ENCODE results near the gene PCSK9.
A peak's percentile ranks its signal among the peaks of the same experiment; 100 is the strongest.
"Not testable (repeated sequence)": the region's sequence is repeated elsewhere in the genome, so short reads cannot be mapped to it uniquely, and the experiment has no call there.

PCSK9 gene

GRCh38 chr1:55010194-55010886 is 29.0 kb upstream of the PCSK9 start:
- DNase-seq (ENCODE audit: low read depth): no peak

GRCh38 chr1:55010887-55011217 is 28.5 kb upstream of the PCSK9 start:
- DNase-seq (ENCODE audit: low read depth): no peak

DNA sequence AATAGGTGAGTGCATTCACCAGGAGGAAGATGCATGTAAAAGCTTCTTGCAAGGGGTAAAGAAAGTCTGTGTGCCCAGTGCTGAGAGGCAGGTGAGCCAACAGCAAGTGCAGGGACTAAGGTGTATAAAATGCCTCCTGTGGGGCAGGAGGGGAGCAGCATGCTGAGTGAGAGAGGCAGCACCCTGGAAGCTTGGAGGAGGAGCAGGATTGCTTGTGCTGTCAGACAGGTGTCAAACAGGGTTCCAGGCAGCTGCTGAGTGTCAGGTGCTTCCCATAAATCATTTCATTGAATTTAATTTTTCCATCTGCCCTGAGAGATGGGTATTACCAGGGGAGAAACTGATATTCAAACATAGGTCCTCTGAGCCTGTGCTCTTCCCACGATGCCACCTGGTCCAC is 26.7 kb upstream of the PCSK9 start:
- DNase-seq (ENCODE audit: low read depth): no peak

GRCh38 chr1:55015123-55015522 is 24.2 kb upstream of the PCSK9 start:
- no peak for DNase-seq (ENCODE audit: low read depth)

GRCh38 chr1:55015731-55016620 is 23.4 kb upstream of the PCSK9 start:
- DNase-seq (ENCODE audit: low read depth): peak; percentile 17

- no peak for DNase-seq (ENCODE audit: low read depth)
Measured at GRCh38 chr1:55018395-55018794, 21.0 kb upstream of the PCSK9 start.

- DNase-seq (ENCODE audit: low read depth): peak; percentile 47
Measured at GRCh38 chr1:55021942-55022546, 17.3 kb upstream of the PCSK9 start.

- DNase-seq (ENCODE audit: low read depth): not testable (repeated sequence)
Measured at GRCh38 chr1:55024163-55024562, 15.2 kb upstream of the PCSK9 start.

DNA sequence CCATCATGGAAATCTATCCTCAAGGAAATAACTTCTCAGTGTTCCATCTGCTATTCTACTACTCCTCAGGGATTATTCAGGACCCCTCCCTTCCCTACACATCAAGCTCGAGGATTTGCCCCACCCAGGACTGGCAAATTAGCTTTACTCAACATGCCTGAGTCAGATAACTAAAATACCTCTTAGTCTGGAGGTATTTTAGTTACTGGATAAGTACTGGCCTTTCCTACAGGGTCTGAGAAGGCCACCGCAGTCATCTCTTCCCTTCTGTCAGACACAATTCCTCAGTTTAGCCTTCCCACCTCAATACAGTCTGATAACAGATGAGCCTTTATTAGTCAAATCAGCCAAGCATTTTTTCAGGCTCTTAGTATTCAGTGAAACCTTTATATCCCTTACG is 12.7 kb upstream of the PCSK9 start:
- DNase-seq (ENCODE audit: low read depth): not testable (repeated sequence)

GRCh38 chr1:55031098-55031497 is 8.2 kb upstream of the PCSK9 start:
- DNase-seq (ENCODE audit: low read depth): not testable (repeated sequence)

GRCh38 chr1:55033265-55033614 is 6.1 kb upstream of the PCSK9 start:
- DNase-seq (ENCODE audit: low read depth): no peak

DNA sequence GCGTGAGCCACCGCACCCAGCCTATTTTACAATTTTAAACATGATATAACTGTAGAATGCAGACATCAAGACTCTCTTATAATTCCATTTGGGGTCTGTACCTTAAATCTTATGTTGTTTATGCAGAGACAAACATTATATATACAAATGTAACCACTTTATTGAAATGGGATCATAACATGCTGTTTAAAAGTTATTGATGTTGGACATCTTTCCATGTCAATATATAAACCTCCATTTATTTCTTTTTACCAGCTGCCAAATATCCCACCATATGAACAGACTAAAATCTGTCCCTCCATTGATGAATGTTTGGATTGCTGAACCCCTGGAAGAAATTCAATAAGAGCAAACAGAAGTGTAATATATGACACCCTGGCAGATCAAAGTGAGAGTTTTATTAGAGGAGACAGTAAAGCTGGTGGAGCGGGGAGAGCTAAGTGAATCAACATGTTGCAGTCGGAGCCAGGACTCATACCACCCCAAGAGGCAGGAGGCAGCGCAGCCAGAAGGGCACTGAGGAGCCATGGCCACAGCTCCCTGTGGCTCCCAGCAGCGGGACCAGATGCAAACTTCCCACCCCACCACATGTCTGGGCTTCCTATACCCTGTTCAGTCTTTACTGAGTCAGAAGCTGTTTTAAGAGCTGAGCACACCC is 4.7 kb upstream of the PCSK9 start:
- no peak for DNase-seq (ENCODE audit: low read depth)

DNA sequence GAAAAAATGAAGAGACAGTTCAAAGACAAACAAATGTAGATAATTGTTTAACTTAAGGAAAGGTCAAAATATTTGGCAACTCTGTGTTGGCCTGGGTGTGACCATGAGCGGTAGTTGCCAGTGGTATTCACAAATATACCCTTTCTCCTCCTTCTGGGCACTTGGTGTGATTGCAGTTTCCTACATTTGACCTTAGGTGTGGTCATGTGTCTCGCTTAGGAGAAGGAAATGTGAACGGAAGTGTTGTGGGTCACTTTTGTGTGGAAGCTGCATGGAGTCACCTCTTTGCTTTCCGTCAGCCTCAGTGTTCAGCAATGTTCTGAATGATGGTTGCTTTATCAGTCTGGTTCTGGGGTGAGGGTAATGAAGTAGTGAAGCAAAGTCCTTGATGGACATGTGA is 3.4 kb upstream of the PCSK9 start:
- DNase-seq (ENCODE audit: low read depth): no peak

GRCh38 chr1:55037733-55038551 is 1.4 kb upstream of the PCSK9 start:
- no peak for DNase-seq (ENCODE audit: low read depth)

DNA sequence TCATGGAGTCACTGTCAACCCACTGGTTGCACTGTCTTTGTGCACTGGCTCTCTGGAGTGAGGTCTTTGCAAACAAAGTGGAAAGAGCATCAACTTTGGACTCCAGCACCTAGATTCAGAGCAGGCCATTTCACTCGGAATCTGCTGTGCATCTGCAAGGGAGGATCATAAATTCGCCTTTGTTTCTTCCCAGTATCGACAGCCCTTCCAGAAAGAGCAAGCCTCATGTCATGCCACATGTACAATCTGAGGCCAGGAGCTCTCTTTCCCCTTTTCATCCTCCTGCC is 853 bp upstream of the PCSK9 start:
- no peak for DNase-seq (ENCODE audit: low read depth)

DNA sequence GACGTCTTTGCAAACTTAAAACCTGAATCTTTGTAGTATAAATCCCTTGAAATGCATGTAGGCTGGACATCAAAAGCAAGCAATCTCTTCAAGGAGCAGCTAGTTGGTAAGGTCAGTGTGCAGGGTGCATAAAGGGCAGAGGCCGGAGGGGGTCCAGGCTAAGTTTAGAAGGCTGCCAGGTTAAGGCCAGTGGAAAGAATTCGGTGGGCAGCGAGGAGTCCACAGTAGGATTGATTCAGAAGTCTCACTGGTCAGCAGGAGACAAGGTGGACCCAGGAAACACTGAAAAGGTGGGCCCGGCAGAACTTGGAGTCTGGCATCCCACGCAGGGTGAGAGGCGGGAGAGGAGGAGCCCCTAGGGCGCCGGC is 390 bp upstream of the PCSK9 start:
- DNase-seq (ENCODE audit: low read depth): no peak

DNA sequence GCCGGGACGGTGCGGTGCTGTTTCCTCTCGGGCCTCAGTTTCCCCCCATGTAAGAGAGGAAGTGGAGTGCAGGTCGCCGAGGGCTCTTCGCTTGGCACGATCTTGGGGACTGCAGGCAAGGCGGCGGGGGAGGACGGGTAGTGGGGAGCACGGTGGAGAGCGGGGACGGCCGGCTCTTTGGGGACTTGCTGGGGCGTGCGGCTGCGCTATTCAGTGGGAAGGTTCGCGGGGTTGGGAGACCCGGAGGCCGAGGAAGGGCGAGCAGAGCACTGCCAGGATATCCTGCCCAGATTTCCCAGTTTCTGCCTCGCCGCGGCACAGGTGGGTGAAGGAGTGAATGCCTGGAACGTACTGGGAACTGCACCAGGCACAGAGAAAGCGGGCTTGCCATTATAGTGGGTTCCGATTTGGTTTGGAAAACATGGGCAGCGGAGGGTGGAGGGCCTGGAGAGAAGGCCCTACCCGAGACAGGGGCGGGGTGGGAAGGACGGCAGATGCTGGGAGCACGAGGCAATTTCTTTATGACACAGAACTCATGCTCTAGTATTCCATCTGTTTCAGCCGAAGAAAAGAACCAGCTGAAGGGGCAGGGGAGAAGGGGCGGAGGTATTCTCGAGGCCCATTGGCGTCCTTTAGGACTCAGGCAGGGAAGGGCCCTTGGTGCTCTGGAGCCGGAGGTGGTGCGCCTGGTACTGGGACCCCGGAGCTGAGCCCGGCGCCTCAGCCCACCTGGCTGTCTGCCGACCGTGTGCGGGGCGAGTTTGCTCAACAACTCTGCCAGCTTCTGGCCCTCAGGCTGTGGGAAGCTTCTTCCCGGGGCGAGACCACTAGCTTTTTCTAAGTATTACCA is 960 bp downstream of the PCSK9 start:
- DNase-seq (ENCODE audit: low read depth): no peak

DNA sequence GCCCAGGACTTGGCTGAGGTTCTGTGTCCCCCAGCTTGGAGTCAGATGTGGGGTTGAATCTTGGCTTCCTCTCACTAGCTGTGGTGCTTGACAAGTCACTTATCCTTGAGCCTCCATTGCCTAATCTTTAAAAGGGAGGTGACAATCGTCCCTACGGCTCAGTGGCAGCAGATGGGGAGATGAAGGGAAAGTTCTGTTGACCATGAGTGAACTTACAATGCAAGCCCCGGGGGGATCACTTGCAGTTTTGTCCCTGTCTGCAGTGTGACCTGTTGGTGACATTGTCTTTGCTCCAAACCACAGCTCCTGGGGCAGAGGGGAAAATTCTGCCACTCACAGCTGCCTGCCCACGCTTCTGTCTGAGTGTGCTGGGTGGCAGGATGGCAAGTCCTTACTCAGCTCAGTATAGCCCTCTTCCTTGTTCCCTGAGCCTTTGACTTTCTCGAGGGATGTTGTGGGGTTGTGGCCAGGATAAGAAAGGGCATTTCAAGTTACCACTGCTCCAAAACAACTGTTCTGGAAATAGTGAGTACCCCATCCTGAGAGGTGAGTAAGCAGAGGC is 1.7 kb downstream of the PCSK9 start:
- no peak for DNase-seq (ENCODE audit: low read depth)

DNA sequence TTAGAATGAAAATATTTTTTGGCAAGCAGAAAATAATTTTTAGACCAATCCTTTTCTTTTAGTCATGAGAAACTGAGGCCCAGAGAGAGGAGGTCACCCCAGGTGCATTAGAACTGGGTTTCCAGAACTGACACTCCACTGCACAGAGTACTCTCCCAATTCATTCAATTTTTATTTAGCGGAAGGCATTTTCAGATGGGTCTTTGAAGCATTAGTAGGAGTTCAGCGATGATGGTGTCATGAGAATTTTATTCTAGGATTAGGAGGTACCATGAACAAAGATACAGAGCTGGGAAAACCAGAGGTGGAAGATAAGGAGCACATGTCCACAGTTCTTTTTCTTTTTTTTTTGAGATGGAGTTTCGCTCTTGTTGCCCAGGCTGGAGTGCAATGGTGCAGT is 2.3 kb downstream of the PCSK9 start:
- DNase-seq (ENCODE audit: low read depth): no peak

- no peak for DNase-seq (ENCODE audit: low read depth)
Measured at GRCh38 chr1:55043011-55043410, 3.7 kb downstream of the PCSK9 start.

DNA sequence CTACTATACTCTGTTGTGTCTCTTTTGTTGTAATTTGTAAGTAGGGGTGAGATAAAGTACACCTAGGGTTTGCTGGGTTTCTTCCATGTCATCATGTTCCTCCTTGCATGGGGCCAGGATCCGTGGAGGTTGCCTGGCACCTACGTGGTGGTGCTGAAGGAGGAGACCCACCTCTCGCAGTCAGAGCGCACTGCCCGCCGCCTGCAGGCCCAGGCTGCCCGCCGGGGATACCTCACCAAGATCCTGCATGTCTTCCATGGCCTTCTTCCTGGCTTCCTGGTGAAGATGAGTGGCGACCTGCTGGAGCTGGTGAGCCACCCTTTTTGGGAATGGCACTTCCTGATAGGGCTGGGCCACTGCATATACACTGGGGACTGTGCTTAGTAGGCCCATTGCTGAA is 4.4 kb downstream of the PCSK9 start:
- DNase-seq (ENCODE audit: low read depth): no peak
